Activated T-cell treated with anti-CD3 and anti-CD28 coated beads for 1 hour (primary cell): ENCODE measurements around the gene DNASE1L1.
"Not testable (repeated sequence)": the region's sequence is repeated elsewhere in the genome, so short reads cannot be mapped to it uniquely, and the experiment has no call there.

Experiments
- DNase-seq: peaks from one replicate; pipeline ENCODE4 v3.0.0-alpha.2; 2020; ENCODE audit warnings: low read depth

Gene DNASE1L1

GRCh38 chrX:154403858-154404257 lies 5.2 kb downstream of the DNASE1L1 start:
- no peak for DNase-seq

DNA sequence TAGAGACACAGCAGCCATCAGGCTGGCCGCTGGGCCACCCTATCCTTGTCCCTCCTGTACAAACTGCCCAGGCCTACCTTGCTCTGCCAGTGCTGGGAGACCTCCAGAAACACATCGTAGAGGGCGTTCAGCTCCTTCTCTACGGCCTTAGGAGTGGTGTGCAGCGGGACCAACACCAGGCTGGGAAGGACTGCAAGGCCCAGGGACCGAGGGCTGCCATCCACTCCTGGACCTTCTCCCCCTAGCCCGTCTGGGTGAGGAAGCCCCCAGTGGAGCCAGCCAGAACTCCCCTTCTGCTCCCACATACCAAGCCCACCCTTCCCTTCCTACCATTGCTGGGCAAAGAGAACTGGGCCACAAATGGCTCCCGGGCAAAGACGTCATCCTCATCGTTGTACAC lies 5.9 kb downstream of the DNASE1L1 start:
- DNase-seq: no peak

- DNase-seq: no peak
Observed at GRCh38 chrX:154402622-154403127, 6.4 kb downstream of the DNASE1L1 start.

DNA sequence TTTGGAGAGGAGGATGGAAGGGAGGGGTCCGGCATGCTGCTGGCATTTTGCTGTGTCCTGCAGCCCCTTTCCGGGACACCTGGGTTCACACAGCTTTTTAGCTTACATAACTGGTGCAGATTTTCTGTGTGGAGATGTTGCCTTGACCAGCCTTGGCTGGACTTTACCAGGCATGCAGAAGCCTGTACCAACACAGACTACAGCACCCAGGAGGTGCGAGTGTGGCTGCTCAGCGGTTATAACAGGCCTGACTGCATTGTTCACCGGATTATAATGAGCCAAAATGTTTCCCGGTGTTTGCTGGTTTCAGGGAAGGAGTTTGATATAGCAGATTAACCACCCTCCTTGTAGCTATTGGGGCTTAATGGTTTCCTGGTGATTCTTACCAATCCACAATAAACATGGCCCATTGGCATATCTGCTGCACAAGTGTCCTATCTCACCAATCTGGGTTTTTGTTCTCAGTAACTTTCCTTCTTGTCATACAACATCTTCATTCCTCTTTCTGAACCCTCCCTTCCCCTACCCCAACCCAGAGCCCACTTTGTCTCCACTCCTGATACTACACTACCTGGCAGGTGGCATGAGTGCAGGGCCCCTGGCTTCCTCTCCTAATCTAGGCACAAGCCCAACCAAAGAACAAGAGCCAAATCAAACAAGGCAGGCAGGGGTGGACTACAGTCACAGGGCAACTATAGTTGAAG lies 7.0 kb downstream of the DNASE1L1 start:
- no peak for DNase-seq

DNA sequence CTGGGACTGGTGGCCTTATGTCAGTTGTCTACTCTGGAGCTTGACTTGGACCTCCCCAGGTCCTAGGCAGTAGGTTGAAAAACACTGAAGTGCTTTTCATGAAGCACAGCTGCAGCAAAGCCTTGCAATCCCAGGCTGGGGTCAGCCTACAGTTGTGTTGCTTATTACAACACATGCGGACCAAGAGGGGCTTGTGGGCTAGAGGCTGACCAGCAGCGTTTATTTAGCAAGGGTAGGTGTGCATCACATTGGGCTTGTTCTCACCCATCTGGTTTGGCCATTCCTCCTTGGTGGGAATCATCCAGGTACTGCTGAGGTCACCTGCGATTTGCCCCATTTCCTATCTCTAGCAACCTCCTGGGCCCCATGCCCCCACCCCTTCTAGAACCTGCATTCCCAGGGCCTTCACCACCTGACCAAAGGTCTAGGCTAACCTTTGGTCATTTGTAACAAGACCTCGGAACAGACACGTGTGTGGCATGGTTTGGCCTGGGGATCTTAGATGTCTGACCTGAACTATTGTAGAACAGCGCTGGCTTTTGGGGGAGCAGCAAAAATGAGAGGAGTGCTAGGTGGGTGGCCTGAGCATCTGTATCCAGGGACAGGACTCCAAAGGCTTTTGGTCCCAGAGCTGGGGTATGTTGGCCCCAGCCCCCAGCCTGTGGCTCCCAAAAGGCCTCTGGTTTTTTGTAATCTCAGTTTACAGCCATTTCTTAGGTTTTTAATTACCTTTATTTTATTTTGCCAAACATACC lies 7.8 kb downstream of the DNASE1L1 start:
- DNase-seq: no peak

DNA sequence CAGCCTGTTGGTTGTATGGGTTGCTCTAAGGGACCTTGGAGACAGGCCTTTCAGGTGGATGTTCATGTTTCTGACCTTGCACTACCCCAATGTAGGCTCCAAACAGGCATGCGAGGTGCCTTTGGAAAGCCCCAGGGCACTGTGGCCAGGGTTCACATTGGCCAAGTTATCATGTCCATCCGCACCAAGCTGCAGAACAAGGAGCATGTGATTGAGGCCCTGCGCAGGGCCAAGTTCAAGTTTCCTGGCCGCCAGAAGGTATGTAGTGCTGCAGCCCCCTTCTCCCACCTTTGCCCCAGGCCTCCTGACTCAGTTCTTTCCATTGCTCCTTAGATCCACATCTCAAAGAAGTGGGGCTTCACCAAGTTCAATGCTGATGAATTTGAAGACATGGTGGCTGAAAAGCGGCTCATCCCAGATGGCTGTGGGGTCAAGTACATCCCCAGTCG lies 8.7 kb downstream of the DNASE1L1 start:
- DNase-seq: not testable (repeated sequence)

- DNase-seq: no peak
Observed at GRCh38 chrX:154399527-154400368, 9.3 kb downstream of the DNASE1L1 start.

GRCh38 chrX:154398668-154399526 lies 10.2 kb downstream of the DNASE1L1 start:
- peak; percentile 73 for DNase-seq

DNA sequence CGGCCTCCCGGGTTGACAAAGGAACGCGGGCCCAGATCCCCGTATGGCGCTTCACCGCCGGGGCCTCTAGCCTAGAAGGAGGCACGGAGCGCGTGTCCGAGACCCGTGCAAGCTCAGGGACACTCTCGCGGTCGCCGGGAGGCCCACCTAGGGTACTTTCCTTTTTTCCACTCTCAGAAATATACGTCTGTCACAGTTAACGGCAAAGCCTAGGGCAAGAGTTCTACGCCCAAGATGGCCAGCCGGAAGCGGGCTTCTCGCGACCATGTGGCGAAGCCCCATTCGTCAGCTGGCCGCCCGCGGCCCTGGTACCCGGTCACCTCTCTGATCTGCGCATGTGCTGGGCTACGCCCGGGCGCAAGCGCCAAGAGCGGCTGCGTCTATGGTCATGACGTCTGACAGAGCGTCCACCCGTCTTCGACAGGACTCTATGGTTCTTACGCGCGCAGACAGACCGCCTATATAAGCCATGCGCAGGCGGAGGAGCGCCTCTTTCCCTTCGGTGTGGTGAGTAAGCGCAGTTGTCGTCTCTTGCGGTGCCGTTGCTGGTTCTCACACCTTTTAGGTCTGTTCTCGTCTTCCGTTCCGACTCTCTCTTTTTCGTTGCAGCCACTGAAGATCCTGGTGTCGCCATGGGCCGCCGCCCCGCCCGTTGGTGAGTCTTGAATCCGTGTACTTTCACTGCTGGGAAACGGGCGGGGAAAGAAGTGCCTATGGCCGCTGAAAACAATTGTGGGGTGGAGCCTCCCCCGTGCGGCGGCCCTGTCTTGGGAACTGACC lies 11.0 kb downstream of the DNASE1L1 start, which contains the start of gene RPL10:
RPL10 (plus strand) TSS at position 490 of the 780 bp plus-strand sequence; CDS start at position 633, 143 bp downstream.
- DNase-seq: peak; percentile 78

DNA sequence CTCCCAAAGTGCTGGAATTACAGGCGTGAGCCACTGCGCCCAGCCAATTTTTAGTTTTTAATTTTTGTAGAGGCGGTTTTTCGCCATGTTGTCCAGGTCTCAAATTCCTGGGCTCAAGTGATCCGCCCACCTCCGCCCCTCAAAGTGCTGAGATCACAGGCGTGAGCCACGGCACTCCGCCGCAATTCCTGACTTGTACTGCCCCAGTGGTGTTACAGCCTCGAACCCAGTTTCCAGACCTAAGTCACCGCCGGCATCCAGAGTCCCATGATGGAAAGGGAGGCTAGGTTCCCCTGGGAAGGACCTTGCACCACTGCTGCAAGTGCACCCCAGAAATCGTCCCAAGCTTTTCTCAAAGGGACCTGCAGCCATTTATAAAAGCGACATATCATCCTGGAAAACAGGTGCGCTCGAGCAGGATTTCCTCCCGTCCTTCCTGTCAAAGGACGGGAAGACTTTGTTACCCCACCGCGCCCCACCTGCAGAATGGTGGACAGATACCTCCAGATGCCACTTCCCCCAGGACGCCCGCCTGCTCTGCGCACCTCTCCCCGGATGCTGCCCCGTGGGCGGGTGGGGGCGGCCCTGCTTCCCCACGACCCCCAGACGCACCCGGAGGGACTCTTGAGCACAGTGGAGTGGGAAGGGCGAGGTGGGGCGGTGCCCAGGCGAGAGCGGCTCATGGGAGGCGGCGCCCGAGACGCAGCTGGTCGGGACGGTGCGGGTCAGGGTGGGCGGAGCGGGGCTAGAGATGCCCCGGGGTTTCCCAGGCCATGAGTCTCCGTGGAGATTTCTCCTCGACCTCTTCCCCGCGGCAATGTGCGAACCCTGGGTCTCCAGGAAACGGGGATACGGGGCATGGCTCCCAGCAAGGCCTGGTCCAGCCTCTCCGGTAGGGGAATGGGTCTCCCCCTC lies 11.8 kb downstream of the DNASE1L1 start:
- DNase-seq: peak; percentile 36

- DNase-seq: not testable (repeated sequence)
Observed at GRCh38 chrX:154396363-154396762, 12.7 kb downstream of the DNASE1L1 start.

DNA sequence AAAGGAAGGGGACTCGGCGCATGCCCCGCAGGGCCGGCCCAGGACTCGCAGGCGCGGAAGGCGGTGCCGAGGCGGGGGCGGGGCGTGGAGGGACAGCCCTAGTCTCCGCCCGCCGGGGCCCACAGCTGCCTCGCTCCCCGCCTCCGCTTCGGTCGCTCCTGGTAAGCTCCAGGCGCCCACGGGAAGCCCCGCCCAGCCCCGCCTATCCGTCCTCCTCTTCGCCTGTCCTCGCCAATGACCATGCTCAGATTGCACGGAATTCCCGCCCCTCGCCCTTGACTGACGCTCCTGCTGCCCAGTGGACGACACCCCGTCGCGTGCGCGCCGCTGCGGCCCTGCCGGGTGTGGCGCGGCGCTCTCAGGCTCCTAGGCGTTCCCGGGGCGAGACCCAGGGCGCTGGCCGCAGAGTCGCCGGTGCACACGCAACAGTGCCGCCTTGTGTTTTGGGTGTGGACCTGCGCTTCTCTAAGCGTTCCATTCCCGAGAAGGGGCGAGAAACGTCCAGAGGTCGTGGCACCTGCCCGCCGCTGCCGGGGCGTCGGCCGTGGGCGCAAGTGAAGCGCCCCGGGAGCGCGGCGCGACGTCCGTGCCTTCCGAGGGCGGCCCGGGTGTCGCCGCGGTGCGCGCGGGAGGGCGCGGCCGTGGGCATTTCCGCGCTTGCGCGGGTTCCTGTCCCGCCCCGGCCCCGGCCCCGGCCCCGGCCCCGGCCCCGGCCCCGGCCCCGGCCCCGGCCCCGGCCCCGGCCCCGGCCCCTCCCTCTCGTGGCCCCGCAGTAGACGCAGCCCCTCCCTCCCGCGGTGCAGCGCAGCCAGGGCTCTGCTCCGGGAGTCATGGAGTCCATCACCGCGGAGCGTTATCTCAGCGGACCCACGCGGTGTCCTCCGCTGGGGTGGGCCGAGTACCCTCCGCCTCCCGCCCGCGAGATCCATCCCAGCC lies 19.0 kb downstream of the DNASE1L1 start:
- DNase-seq: not testable (repeated sequence)

GRCh38 chrX:154388649-154389048 lies 20.4 kb downstream of the DNASE1L1 start:
- DNase-seq: not testable (repeated sequence)

- not testable (repeated sequence) for DNase-seq
Observed at GRCh38 chrX:154388094-154388493, 21.0 kb downstream of the DNASE1L1 start.

GRCh38 chrX:154384284-154384892 lies 24.7 kb downstream of the DNASE1L1 start:
- no peak for DNase-seq

DNA sequence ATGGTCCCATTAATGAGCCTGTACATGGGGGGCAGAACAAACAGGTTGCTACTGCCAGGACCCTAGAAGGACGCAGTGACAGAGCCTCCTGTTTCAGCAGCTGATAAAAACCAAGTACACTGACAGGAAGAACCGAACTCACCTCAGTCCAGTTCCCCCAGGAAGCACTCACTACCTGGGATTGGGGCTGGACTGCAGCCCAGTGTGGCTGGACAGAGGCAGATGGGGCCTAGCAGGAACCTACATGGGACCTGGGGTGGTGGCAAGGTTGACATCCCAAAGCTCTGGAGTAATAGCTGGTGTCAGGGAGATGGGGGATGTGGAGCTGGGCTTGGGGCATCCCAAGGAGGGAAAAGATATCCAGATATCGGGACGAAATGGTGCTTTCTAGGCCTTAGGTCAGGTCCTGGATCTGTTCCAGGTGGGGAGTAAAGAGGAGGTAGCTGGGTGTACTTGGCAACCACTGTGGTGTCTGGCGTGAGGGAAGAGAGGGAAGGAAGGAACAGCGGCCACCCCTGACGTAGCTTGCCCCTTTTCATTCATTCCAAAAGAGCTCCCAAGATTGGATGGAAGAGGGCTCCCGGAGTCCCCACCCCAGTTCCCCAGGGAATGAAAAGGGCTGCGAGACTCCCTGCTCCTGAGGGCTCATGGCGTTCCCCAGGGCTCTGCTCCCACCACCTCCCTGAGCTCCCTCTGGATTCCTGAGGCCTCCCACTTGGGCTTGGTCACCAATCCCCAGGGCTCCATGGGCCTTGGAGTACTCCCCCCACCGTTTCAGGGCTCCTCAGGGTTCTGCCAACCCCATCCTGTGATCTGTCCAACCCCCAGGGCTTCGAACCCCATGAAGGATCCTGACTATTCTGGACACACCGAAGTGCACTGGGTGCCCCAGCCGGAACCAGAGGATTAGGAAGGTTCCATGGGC lies 25.4 kb downstream of the DNASE1L1 start:
- no peak for DNase-seq
